NB4 (cell line): Measurements from ENCODE around the gene SLC12A5.

Source experiments
- CTCF ChIP-seq: IDR thresholded peaks from one replicate; pipeline ENCODE4 v1.5.1; 2012; ENCODE audit warnings: low read depth, low read length
- POLR2A ChIP-seq: IDR thresholded peaks from 2 replicates; pipeline ENCODE4 v1.6.1; 2011; ENCODE audit warnings: mild to moderate bottlenecking; ENCODE audit not compliant: insufficient read length; ENCODE audit errors: extremely low read depth

DNA sequence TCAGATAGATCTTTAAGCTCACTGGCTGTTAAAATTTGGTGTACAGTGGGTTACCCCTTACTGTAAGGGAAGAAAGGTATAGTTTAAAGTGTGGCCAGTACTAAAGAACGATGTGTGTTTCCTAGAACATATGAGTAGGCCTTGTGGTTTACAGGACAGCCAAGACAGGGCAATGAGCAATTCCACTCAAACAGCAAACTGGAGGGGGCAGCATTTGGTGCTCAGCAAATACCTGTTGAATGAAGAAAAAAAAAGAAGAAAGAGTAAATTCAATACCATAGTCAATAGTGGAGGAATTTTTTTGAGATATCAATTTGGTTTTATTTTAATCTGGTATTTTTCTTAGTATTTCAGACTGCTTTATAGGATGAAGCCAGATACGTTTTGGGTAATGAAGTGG lies 64.5 kb downstream of the SLC12A5 start:
- TF ChIP-seq POLR2A (no peak), CTCF (no peak)
